ENCODE data around the gene CXCL12.
A peak's percentile ranks its signal among the peaks of the same experiment; 100 is the strongest.

Gene CXCL12

GRCh38 chr10:44398747-44399658 is 14.1 kb upstream of the CXCL12 start:
- DNase-seq = no peak

- DNase-seq = no peak
Measured at GRCh38 chr10:44398271-44398670, 13.4 kb upstream of the CXCL12 start.

- no peak for DNase-seq
Measured at GRCh38 chr10:44397476-44398225, 12.8 kb upstream of the CXCL12 start.

GRCh38 chr10:44396671-44397191 is 11.8 kb upstream of the CXCL12 start:
- DNase-seq = no peak

- no peak for DNase-seq
Measured at GRCh38 chr10:44395902-44396670, 11.2 kb upstream of the CXCL12 start.

GRCh38 chr10:44395396-44395795 is 10.5 kb upstream of the CXCL12 start:
- no peak for DNase-seq

- DNase-seq = no peak
Measured at GRCh38 chr10:44394696-44395381, 9.9 kb upstream of the CXCL12 start.

- no peak for DNase-seq
Measured at GRCh38 chr10:44393834-44394547, 9.1 kb upstream of the CXCL12 start.

GRCh38 chr10:44393051-44393630 is 8.2 kb upstream of the CXCL12 start:
- no peak for DNase-seq

GRCh38 chr10:44392420-44392819 is 7.5 kb upstream of the CXCL12 start:
- DNase-seq = no peak

GRCh38 chr10:44391981-44392380 is 7.1 kb upstream of the CXCL12 start:
- DNase-seq = no peak

GRCh38 chr10:44390585-44391072 is 5.7 kb upstream of the CXCL12 start:
- no peak for DNase-seq

- DNase-seq = no peak
Measured at GRCh38 chr10:44389556-44389955, 4.7 kb upstream of the CXCL12 start.

GRCh38 chr10:44389150-44389549 is 4.3 kb upstream of the CXCL12 start:
- no peak for DNase-seq

- no peak for DNase-seq
Measured at GRCh38 chr10:44388641-44389040, 3.7 kb upstream of the CXCL12 start.

GRCh38 chr10:44387853-44388251 is 3.0 kb upstream of the CXCL12 start:
- no peak for DNase-seq

- peak; percentile 27 for DNase-seq
Measured at GRCh38 chr10:44386546-44387052, 1.7 kb upstream of the CXCL12 start.

- no peak for DNase-seq
Measured at GRCh38 chr10:44385696-44386441, 972 bp upstream of the CXCL12 start.

GRCh38 chr10:44384601-44385025 is 284 bp downstream of the CXCL12 start:
- no peak for DNase-seq

Measured in activated CD4-positive, alpha-beta T cell treated with anti-CD3 and anti-CD28 coated beads, Interleukin-2, amount 50 U/mL, for 16 hours (primary cell).